GM21381 (cell line): Measurements from ENCODE around the gene CCBE1.
"Not testable (repeated sequence)": the region's sequence is repeated elsewhere in the genome, so short reads cannot be mapped to it uniquely, and the experiment has no call there.

Source experiments
- ATAC-seq: cut with Tn5 transposase; IDR thresholded peaks from one replicate; pipeline ENCODE4 v1.9.1; 2021; ENCODE audit warnings: mild to moderate bottlenecking, moderate library complexity; ENCODE audit not compliant: unreplicated experiment

Gene CCBE1

GRCh38 chr18:59685501-59685900, 11.7 kb downstream of the CCBE1 start:
- no peak for ATAC-seq

GRCh38 chr18:59684777-59685176, 12.4 kb downstream of the CCBE1 start:
- ATAC-seq, result no peak

- no peak for ATAC-seq
Observed at GRCh38 chr18:59681521-59682004, 15.7 kb downstream of the CCBE1 start.

GRCh38 chr18:59681051-59681450, 16.2 kb downstream of the CCBE1 start:
- ATAC-seq, result no peak

- no peak for ATAC-seq
Observed at GRCh38 chr18:59675346-59675745, 21.9 kb downstream of the CCBE1 start.

GRCh38 chr18:59674903-59675270, 22.3 kb downstream of the CCBE1 start:
- ATAC-seq, result no peak

- ATAC-seq, result no peak
Observed at GRCh38 chr18:59674186-59674902, 22.9 kb downstream of the CCBE1 start.

GRCh38 chr18:59672235-59672711, 24.9 kb downstream of the CCBE1 start:
- ATAC-seq, result no peak

GRCh38 chr18:59671551-59671950, 25.7 kb downstream of the CCBE1 start:
- ATAC-seq, result no peak

GRCh38 chr18:59669872-59670657, 27.2 kb downstream of the CCBE1 start:
- ATAC-seq, result no peak

GRCh38 chr18:59667488-59667887, 29.7 kb downstream of the CCBE1 start:
- ATAC-seq, result no peak

GRCh38 chr18:59666007-59666402, 31.2 kb downstream of the CCBE1 start:
- ATAC-seq, result not testable (repeated sequence)

GRCh38 chr18:59665057-59666006, 31.9 kb downstream of the CCBE1 start:
- no peak for ATAC-seq

- ATAC-seq, result no peak
Observed at GRCh38 chr18:59664329-59664728, 32.9 kb downstream of the CCBE1 start.

- ATAC-seq, result no peak
Observed at GRCh38 chr18:59663096-59663495, 34.1 kb downstream of the CCBE1 start.

- ATAC-seq, result no peak
Observed at GRCh38 chr18:59661891-59662701, 35.1 kb downstream of the CCBE1 start.

GRCh38 chr18:59660786-59661743, 36.2 kb downstream of the CCBE1 start:
- ATAC-seq, result no peak

- ATAC-seq, result no peak
Observed at GRCh38 chr18:59660366-59660765, 36.9 kb downstream of the CCBE1 start.
